ENCODE measurements around the gene GLCCI1.

GLCCI1 gene

GRCh38 chr7:8133188-8133848, 164.7 kb downstream of the GLCCI1 start:
- Histone ChIP-seq H3K4me2 (ENCODE audit: low read length) (no peak overlapping the region), H3K9ac (ENCODE audit: low read length) (no peak overlapping the region), H2AK5ac (ENCODE audit: low read length) (no peak overlapping the region), H3K18ac (ENCODE audit: low read length) (no peak overlapping the region), H3K4me1 (ENCODE audit: control insufficient read depth, low read depth, low read length) (peaks cover 3% of the 10 kb centered on the region), H4K5ac (ENCODE audit: low read length) (no peak overlapping the region), H2BK120ac (ENCODE audit: low read depth, low read length) (no peak overlapping the region), H3K27ac (ENCODE audit: low read depth, low read length) (no peak overlapping the region), H2BK5ac (ENCODE audit: low read length) (no peak overlapping the region), H3K4me3 (ENCODE audit: low read length) (no peak overlapping the region), H3K27me3 (ENCODE audit: insufficient read depth, low read length, poor library complexity) (no peaks in the 10 kb centered on the region), H3K79me2 (ENCODE audit: control insufficient read depth, insufficient read depth, low read length) (no peaks in the 10 kb centered on the region), H3K23ac (ENCODE audit: low read length) (no peak overlapping the region), H3K79me1 (ENCODE audit: low read length) (no peaks in the 10 kb centered on the region), H2BK15ac (replicated peaks; ENCODE audit: low read depth) (no peak overlapping the region), H3K56ac (ENCODE audit: low read length) (no peak overlapping the region), H4K8ac (ENCODE audit: low read depth, low read length) (no peak overlapping the region), H3K4ac (ENCODE audit: low read depth, low read length) (no peak overlapping the region), H3K36me3 (ENCODE audit: control insufficient read depth, insufficient read depth, low read length) (no peaks in the 10 kb centered on the region)
- no peak for DNase-seq
- WGBS (ENCODE audit: extremely low coverage, insufficient coverage, low lambda C conversion rate), result no CpG with 5 or more reads among the region's 2 CpGs

- H3K36me3 ChIP-seq (ENCODE audit: control insufficient read depth, insufficient read depth, low read length), result no peaks in the 10 kb centered on the region
- no peak overlapping the region for H3K4me2 ChIP-seq (ENCODE audit: low read length)
- WGBS (ENCODE audit: extremely low coverage, insufficient coverage, low lambda C conversion rate), result no CpG with 5 or more reads among the region's 10 CpGs
- H3K9ac ChIP-seq (ENCODE audit: low read length), result no peak overlapping the region
- H3K4ac ChIP-seq (ENCODE audit: low read depth, low read length), result no peak overlapping the region
- no peak overlapping the region for H2BK5ac ChIP-seq (ENCODE audit: low read length)
- H2BK120ac ChIP-seq (ENCODE audit: low read depth, low read length), result no peak overlapping the region
- H3K27ac ChIP-seq (ENCODE audit: low read depth, low read length), result no peak overlapping the region
- no peak for DNase-seq
- H3K79me1 ChIP-seq (ENCODE audit: low read length), result no peaks in the 10 kb centered on the region
- no peaks in the 10 kb centered on the region for H3K27me3 ChIP-seq (ENCODE audit: insufficient read depth, low read length, poor library complexity)
- H2BK15ac ChIP-seq (replicated peaks; ENCODE audit: low read depth), result no peak overlapping the region
- no peak overlapping the region for H3K18ac ChIP-seq (ENCODE audit: low read length)
- no peak overlapping the region for H4K8ac ChIP-seq (ENCODE audit: low read depth, low read length)
- no peaks in the 10 kb centered on the region for H3K79me2 ChIP-seq (ENCODE audit: control insufficient read depth, insufficient read depth, low read length)
- H2AK5ac ChIP-seq (ENCODE audit: low read length), result no peak overlapping the region
- H3K56ac ChIP-seq (ENCODE audit: low read length), result no peak overlapping the region
- H3K4me3 ChIP-seq (ENCODE audit: low read length), result no peak overlapping the region
- H3K4me1 ChIP-seq (ENCODE audit: control insufficient read depth, low read depth, low read length), result peaks cover 3% of the 10 kb centered on the region
- no peak overlapping the region for H3K23ac ChIP-seq (ENCODE audit: low read length)
- H4K5ac ChIP-seq (ENCODE audit: low read length), result no peak overlapping the region
Measured at GRCh38 chr7:8134089-8134733, 165.6 kb downstream of the GLCCI1 start.

DNA sequence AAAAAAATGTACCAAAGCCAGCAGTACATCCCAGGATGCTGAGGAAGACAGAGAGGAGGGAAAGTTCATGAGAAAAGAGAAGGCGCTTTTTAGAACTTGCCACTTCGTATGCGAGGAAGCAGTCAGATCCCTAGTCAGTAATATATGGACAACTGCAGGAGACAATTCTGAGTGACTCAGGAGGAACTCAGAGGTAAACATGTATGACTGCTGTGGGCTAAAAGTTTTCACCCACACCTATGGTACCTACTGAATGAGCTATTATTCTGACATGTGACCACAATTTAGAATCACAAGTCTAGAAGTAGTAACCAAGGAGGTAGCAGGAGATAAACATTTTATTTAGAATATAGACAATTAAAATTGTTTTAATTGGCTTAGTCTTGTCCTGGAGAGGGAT, 166.8 kb downstream of the GLCCI1 start:
- no peaks in the 10 kb centered on the region for H3K79me2 ChIP-seq (ENCODE audit: control insufficient read depth, insufficient read depth, low read length)
- H2BK15ac ChIP-seq (replicated peaks; ENCODE audit: low read depth), result no peak overlapping the region
- no peaks in the 10 kb centered on the region for H3K79me1 ChIP-seq (ENCODE audit: low read length)
- no peak overlapping the region for H4K5ac ChIP-seq (ENCODE audit: low read length)
- peaks cover 3% of the 10 kb centered on the region for H3K4me1 ChIP-seq (ENCODE audit: control insufficient read depth, low read depth, low read length)
- H3K9ac ChIP-seq (ENCODE audit: low read length), result no peak overlapping the region
- no peak overlapping the region for H3K4me3 ChIP-seq (ENCODE audit: low read length)
- no CpG with 5 or more reads among the region's 3 CpGs for WGBS (ENCODE audit: extremely low coverage, insufficient coverage, low lambda C conversion rate)
- no peak overlapping the region for H2BK5ac ChIP-seq (ENCODE audit: low read length)
- no peak overlapping the region for H2BK120ac ChIP-seq (ENCODE audit: low read depth, low read length)
- no peak overlapping the region for H3K18ac ChIP-seq (ENCODE audit: low read length)
- no peaks in the 10 kb centered on the region for H3K27me3 ChIP-seq (ENCODE audit: insufficient read depth, low read length, poor library complexity)
- no peaks in the 10 kb centered on the region for H3K36me3 ChIP-seq (ENCODE audit: control insufficient read depth, insufficient read depth, low read length)
- no peak for DNase-seq
- no peak overlapping the region for H3K4me2 ChIP-seq (ENCODE audit: low read length)
- H3K56ac ChIP-seq (ENCODE audit: low read length), result no peak overlapping the region
- no peak overlapping the region for H3K4ac ChIP-seq (ENCODE audit: low read depth, low read length)
- no peak overlapping the region for H3K23ac ChIP-seq (ENCODE audit: low read length)
- no peak overlapping the region for H3K27ac ChIP-seq (ENCODE audit: low read depth, low read length)
- H2AK5ac ChIP-seq (ENCODE audit: low read length), result no peak overlapping the region
- no peak overlapping the region for H4K8ac ChIP-seq (ENCODE audit: low read depth, low read length)

DNA sequence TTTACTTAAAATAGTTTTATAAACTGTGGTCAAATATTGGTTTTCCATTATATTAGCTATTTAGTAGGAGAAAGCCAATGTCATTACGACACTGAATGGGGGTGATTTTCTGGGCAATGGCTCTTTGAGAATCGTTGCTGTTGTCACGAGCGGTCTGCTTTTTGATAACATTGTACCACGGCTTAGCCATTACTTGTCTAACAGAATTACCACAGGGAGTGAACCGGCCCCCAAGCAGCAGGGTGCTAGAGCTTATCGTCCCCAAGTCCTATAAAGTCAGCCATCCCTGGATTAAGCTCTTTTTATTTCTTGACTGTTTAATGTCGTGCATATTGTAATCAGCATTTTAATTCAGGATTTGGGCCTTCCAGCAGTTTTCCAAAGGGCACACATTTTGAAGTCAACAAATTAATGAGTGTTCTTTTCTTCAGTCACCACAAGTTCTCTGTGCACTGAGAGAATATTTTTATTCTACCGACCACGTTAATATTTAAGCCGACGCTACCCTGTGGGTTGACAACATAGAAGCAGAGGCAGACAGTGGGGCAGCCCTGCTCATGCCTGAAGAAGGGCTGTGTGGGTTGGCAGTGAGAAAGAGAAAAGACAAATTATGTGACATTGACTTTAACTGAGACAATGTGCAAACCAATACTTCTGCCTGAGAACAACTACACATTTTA, 167.6 kb downstream of the GLCCI1 start:
- H4K5ac ChIP-seq (ENCODE audit: low read length), result no peak overlapping the region
- H3K27ac ChIP-seq (ENCODE audit: low read depth, low read length), result no peak overlapping the region
- H2BK5ac ChIP-seq (ENCODE audit: low read length), result no peak overlapping the region
- no peaks in the 10 kb centered on the region for H3K79me1 ChIP-seq (ENCODE audit: low read length)
- no peak overlapping the region for H3K4me2 ChIP-seq (ENCODE audit: low read length)
- H3K18ac ChIP-seq (ENCODE audit: low read length), result no peak overlapping the region
- no peak overlapping the region for H3K23ac ChIP-seq (ENCODE audit: low read length)
- H3K9ac ChIP-seq (ENCODE audit: low read length), result no peak overlapping the region
- H3K79me2 ChIP-seq (ENCODE audit: control insufficient read depth, insufficient read depth, low read length), result no peaks in the 10 kb centered on the region
- H3K4me1 ChIP-seq (ENCODE audit: control insufficient read depth, low read depth, low read length), result peaks cover 3% of the 10 kb centered on the region
- no peak overlapping the region for H2BK15ac ChIP-seq (replicated peaks; ENCODE audit: low read depth)
- no peak overlapping the region for H3K56ac ChIP-seq (ENCODE audit: low read length)
- no CpG with 5 or more reads among the region's 12 CpGs for WGBS (ENCODE audit: extremely low coverage, insufficient coverage, low lambda C conversion rate)
- H2AK5ac ChIP-seq (ENCODE audit: low read length), result no peak overlapping the region
- H3K4ac ChIP-seq (ENCODE audit: low read depth, low read length), result no peak overlapping the region
- H3K4me3 ChIP-seq (ENCODE audit: low read length), result no peak overlapping the region
- no peak for DNase-seq
- no peak overlapping the region for H4K8ac ChIP-seq (ENCODE audit: low read depth, low read length)
- H3K36me3 ChIP-seq (ENCODE audit: control insufficient read depth, insufficient read depth, low read length), result no peaks in the 10 kb centered on the region
- H2BK120ac ChIP-seq (ENCODE audit: low read depth, low read length), result no peak overlapping the region
- no peaks in the 10 kb centered on the region for H3K27me3 ChIP-seq (ENCODE audit: insufficient read depth, low read length, poor library complexity)

Data from mesendoderm (in vitro differentiated cells).